ENCODE results near the gene SLC44A5. TPM values are rescaled to one million over a fixed set of nuclear protein-coding genes. Genes with fewer than 3 reads are reported as not detected.

The SLC44A5 gene
- total and polyA plus RNA-seq, 2 experiments from 2014 or later = 3.3 to 11.7 TPM

DNA sequence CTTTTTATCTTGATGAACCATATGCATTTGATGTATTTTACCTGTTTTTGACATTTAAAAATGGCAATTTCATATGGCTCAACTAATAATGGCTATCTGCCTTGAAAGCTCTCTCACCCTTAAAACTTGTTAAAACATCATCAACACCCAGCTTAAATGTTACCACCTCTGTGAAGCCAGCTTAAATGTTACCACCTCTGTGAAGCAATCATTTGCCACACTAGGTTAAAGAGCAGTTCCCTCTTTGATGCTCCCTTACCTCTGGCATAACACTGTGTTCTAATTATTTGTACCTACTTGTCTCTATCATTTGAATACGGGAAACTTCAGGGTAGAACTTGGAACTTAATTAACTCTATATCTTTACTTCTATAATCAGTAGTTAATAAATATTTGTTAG lies 294.7 kb downstream of the SLC44A5 start:
- no peak overlapping the region for H3K27ac ChIP-seq (ENCODE audit: low read depth)
- H3K4me1 ChIP-seq (ENCODE audit: insufficient read depth) = no peaks in the 10 kb centered on the region; the same call in 1 of the 2 replicates
- H3K4me2 ChIP-seq = no peak overlapping the region
- no peaks in the 10 kb centered on the region for H3K36me3 Mint-ChIP-seq (ENCODE audit: low read depth)
- ATAC-seq (no peak), DNase-seq (ENCODE audit: low spot score) (no peak)
- no peaks in the 10 kb centered on the region for H3F3A ChIP-seq (replicated peaks; ENCODE audit: low read depth)
- H3K4me3 Mint-ChIP-seq = no peak overlapping the region
- TF ChIP-seq ZNF331 (CRISPR knock-in tag; IDR thresholded peaks at IDR 0.05; ENCODE audit: low read depth) (no peak), POLR2AphosphoS5 (IDR thresholded peaks at IDR 0.05; ENCODE audit: low read depth) (no peak), EZH2 (IDR thresholded peaks at IDR 0.05; ENCODE audit: low read depth, unreplicated experiment) (no peak), NANOG (IDR thresholded peaks at IDR 0.05; ENCODE audit: borderline replicate concordance) (no peak), JUNB (IDR thresholded peaks at IDR 0.05; ENCODE audit: unreplicated experiment) (no peak), EZH2phosphoT487 (IDR thresholded peaks at IDR 0.05; ENCODE audit: unreplicated experiment) (no peak), CREB1 (CRISPR knock-in tag; IDR thresholded peaks at IDR 0.05; ENCODE audit: low read depth) (no peak), ZNF114 (CRISPR knock-in tag; IDR thresholded peaks at IDR 0.05) (no peak), STAT1 (IDR thresholded peaks at IDR 0.05; ENCODE audit: unreplicated experiment) (no peak)
- TF ChIP-seq, protein P1, sequence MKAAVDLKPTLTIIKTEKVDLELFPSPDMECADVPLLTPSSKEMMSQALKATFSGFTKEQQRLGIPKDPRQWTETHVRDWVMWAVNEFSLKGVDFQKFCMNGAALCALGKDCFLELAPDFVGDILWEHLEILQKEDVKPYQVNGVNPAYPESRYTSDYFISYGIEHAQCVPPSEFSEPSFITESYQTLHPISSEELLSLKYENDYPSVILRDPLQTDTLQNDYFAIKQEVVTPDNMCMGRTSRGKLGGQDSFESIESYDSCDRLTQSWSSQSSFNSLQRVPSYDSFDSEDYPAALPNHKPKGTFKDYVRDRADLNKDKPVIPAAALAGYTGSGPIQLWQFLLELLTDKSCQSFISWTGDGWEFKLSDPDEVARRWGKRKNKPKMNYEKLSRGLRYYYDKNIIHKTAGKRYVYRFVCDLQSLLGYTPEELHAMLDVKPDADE (IDR thresholded peaks at IDR 0.05) = no peak
- TF ChIP-seq, protein P2, sequence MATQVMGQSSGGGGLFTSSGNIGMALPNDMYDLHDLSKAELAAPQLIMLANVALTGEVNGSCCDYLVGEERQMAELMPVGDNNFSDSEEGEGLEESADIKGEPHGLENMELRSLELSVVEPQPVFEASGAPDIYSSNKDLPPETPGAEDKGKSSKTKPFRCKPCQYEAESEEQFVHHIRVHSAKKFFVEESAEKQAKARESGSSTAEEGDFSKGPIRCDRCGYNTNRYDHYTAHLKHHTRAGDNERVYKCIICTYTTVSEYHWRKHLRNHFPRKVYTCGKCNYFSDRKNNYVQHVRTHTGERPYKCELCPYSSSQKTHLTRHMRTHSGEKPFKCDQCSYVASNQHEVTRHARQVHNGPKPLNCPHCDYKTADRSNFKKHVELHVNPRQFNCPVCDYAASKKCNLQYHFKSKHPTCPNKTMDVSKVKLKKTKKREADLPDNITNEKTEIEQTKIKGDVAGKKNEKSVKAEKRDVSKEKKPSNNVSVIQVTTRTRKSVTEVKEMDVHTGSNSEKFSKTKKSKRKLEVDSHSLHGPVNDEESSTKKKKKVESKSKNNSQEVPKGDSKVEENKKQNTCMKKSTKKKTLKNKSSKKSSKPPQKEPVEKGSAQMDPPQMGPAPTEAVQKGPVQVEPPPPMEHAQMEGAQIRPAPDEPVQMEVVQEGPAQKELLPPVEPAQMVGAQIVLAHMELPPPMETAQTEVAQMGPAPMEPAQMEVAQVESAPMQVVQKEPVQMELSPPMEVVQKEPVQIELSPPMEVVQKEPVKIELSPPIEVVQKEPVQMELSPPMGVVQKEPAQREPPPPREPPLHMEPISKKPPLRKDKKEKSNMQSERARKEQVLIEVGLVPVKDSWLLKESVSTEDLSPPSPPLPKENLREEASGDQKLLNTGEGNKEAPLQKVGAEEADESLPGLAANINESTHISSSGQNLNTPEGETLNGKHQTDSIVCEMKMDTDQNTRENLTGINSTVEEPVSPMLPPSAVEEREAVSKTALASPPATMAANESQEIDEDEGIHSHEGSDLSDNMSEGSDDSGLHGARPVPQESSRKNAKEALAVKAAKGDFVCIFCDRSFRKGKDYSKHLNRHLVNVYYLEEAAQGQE (IDR thresholded peaks at IDR 0.05; ENCODE audit: unreplicated experiment) = no peak
- TF ChIP-seq, protein P3, sequence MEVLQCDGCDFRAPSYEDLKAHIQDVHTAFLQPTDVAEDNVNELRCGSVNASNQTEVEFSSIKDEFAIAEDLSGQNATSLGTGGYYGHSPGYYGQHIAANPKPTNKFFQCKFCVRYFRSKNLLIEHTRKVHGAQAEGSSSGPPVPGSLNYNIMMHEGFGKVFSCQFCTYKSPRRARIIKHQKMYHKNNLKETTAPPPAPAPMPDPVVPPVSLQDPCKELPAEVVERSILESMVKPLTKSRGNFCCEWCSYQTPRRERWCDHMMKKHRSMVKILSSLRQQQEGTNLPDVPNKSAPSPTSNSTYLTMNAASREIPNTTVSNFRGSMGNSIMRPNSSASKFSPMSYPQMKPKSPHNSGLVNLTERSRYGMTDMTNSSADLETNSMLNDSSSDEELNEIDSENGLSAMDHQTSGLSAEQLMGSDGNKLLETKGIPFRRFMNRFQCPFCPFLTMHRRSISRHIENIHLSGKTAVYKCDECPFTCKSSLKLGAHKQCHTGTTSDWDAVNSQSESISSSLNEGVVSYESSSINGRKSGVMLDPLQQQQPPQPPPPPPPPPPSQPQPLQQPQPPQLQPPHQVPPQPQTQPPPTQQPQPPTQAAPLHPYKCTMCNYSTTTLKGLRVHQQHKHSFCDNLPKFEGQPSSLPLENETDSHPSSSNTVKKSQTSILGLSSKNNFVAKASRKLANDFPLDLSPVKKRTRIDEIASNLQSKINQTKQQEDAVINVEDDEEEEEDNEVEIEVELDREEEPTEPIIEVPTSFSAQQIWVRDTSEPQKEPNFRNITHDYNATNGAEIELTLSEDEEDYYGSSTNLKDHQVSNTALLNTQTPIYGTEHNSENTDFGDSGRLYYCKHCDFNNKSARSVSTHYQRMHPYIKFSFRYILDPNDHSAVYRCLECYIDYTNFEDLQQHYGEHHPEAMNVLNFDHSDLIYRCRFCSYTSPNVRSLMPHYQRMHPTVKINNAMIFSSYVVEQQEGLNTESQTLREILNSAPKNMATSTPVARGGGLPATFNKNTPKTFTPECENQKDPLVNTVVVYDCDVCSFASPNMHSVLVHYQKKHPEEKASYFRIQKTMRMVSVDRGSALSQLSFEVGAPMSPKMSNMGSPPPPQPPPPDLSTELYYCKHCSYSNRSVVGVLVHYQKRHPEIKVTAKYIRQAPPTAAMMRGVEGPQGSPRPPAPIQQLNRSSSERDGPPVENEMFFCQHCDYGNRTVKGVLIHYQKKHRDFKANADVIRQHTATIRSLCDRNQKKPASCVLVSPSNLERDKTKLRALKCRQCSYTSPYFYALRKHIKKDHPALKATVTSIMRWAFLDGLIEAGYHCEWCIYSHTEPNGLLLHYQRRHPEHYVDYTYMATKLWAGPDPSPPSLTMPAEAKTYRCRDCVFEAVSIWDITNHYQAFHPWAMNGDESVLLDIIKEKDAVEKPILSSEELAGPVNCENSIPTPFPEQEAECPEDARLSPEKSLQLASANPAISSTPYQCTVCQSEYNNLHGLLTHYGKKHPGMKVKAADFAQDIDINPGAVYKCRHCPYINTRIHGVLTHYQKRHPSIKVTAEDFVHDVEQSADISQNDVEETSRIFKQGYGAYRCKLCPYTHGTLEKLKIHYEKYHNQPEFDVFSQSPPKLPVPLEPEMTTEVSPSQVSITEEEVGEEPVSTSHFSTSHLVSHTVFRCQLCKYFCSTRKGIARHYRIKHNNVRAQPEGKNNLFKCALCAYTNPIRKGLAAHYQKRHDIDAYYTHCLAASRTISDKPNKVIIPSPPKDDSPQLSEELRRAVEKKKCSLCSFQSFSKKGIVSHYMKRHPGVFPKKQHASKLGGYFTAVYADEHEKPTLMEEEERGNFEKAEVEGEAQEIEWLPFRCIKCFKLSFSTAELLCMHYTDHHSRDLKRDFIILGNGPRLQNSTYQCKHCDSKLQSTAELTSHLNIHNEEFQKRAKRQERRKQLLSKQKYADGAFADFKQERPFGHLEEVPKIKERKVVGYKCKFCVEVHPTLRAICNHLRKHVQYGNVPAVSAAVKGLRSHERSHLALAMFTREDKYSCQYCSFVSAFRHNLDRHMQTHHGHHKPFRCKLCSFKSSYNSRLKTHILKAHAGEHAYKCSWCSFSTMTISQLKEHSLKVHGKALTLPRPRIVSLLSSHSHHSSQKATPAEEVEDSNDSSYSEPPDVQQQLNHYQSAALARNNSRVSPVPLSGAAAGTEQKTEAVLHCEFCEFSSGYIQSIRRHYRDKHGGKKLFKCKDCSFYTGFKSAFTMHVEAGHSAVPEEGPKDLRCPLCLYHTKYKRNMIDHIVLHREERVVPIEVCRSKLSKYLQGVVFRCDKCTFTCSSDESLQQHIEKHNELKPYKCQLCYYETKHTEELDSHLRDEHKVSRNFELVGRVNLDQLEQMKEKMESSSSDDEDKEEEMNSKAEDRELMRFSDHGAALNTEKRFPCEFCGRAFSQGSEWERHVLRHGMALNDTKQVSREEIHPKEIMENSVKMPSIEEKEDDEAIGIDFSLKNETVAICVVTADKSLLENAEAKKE (CRISPR knock-in tag; IDR thresholded peaks at IDR 0.05) = no peak
- TF ChIP-seq, protein P4, sequence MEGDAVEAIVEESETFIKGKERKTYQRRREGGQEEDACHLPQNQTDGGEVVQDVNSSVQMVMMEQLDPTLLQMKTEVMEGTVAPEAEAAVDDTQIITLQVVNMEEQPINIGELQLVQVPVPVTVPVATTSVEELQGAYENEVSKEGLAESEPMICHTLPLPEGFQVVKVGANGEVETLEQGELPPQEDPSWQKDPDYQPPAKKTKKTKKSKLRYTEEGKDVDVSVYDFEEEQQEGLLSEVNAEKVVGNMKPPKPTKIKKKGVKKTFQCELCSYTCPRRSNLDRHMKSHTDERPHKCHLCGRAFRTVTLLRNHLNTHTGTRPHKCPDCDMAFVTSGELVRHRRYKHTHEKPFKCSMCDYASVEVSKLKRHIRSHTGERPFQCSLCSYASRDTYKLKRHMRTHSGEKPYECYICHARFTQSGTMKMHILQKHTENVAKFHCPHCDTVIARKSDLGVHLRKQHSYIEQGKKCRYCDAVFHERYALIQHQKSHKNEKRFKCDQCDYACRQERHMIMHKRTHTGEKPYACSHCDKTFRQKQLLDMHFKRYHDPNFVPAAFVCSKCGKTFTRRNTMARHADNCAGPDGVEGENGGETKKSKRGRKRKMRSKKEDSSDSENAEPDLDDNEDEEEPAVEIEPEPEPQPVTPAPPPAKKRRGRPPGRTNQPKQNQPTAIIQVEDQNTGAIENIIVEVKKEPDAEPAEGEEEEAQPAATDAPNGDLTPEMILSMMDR (conservative IDR thresholded peaks at IDR 0.05; ENCODE audit: low read depth in 2 of 2) = no peak
- no peaks in the 10 kb centered on the region for H3K79me2 ChIP-seq (replicated peaks; ENCODE audit: insufficient read depth)
- no peaks in the 10 kb centered on the region for H4K20me1 ChIP-seq (replicated peaks; ENCODE audit: insufficient read depth)
- H2AFZ ChIP-seq = no peak overlapping the region
- H3K27ac Mint-ChIP-seq = no peak overlapping the region
- no peak overlapping the region for H3K4me3 ChIP-seq
- peaks cover 3% of the 10 kb centered on the region; the same call in 1 of the 2 replicates for H3K9me2 ChIP-seq (ENCODE audit: insufficient read depth)
- H3K36me3 ChIP-seq (ENCODE audit: insufficient read depth) = no peaks in the 10 kb centered on the region
- no peaks in the 10 kb centered on the region for H3K27me3 ChIP-seq (ENCODE audit: insufficient read depth)
- H3K27me3 Mint-ChIP-seq (ENCODE audit: insufficient read depth, low read depth, poor library complexity) = no peaks in the 10 kb centered on the region
- H3K9me3 Mint-ChIP-seq = no peaks in the 10 kb centered on the region
- H3K4me1 Mint-ChIP-seq = peaks cover 4% of the 10 kb centered on the region; the same call in 2 of the 3 replicates
